H9 (cell line): ENCODE results near the gene SCFD2. TPM values are rescaled to one million over a fixed set of nuclear protein-coding genes. Genes with fewer than 3 reads are reported as not detected.

Experiments
- DNase-seq: peaks from one replicate; pipeline ENCODE4 v3.0.0-alpha.2; 2017
- H2AFZ ChIP-seq: one replicate; pipeline ENCODE4 v1.6.1; 2013; ENCODE audit warnings: mild to moderate bottlenecking, low read length, control low read depth, moderate library complexity
- H2AK5ac ChIP-seq: 2 replicates; pipeline ENCODE4 v1.6.1; 2013; ENCODE audit warnings: low read length, control low read depth, mixed read lengths; ENCODE audit not compliant: insufficient read length
- H2BK120ac ChIP-seq: one replicate; pipeline ENCODE4 v1.6.1; 2013; ENCODE audit warnings: low read depth, mild to moderate bottlenecking, low read length, control low read depth, inconsistent platforms; ENCODE audit not compliant: poor library complexity, severe bottlenecking
- H2BK12ac ChIP-seq: 2 replicates; pipeline ENCODE4 v1.6.1; 2013; ENCODE audit warnings: low read length, control low read depth, mixed read lengths, low read depth; ENCODE audit not compliant: insufficient read length
- H2BK15ac ChIP-seq: 2 replicates; pipeline ENCODE4 v1.6.1; 2013; ENCODE audit warnings: low read depth, low read length, control low read depth
- H2BK20ac ChIP-seq: one replicate; pipeline ENCODE4 v1.6.1; 2013; ENCODE audit warnings: low read depth, mild to moderate bottlenecking, low read length, control low read depth, inconsistent platforms; ENCODE audit not compliant: poor library complexity, severe bottlenecking
- H2BK5ac ChIP-seq: 2 replicates; pipeline ENCODE4 v1.6.1; 2013; ENCODE audit warnings: low read length, control low read depth, mixed read lengths; ENCODE audit not compliant: insufficient read length
- H3K14ac ChIP-seq: 2 replicates; pipeline ENCODE4 v1.6.1; 2013; ENCODE audit warnings: low read length, control low read depth; ENCODE audit not compliant: insufficient read depth
- H3K18ac ChIP-seq: 2 replicates; pipeline ENCODE4 v1.6.1; 2013; ENCODE audit warnings: low read depth, mild to moderate bottlenecking, mixed read lengths, low read length, control low read depth; ENCODE audit not compliant: insufficient read length
- H3K23ac ChIP-seq: 2 replicates; pipeline ENCODE4 v1.6.1; 2013; ENCODE audit warnings: low read length, control low read depth, mixed read lengths, low read depth; ENCODE audit not compliant: insufficient read length
- H3K23me2 ChIP-seq: 2 replicates; pipeline ENCODE4 v1.6.1; 2013; ENCODE audit warnings: low read depth, mild to moderate bottlenecking, mixed read lengths, low read length, control low read depth; ENCODE audit not compliant: insufficient read length, poor library complexity, severe bottlenecking
- H3K27ac ChIP-seq: 2 replicates; pipeline ENCODE4 v1.5.1; 2013; ENCODE audit warnings: low read length, control low read depth, mixed read lengths, low read depth; ENCODE audit not compliant: insufficient read length
- H3K27me3 ChIP-seq: 2 replicates; pipeline ENCODE4 v1.6.1; 2013; ENCODE audit warnings: low read length, control low read depth, inconsistent platforms; ENCODE audit not compliant: insufficient read depth
- H3K4ac ChIP-seq: 2 replicates; pipeline ENCODE4 v1.6.1; 2013; ENCODE audit warnings: low read depth, mild to moderate bottlenecking, control low read depth, inconsistent platforms, low read length, moderate library complexity
- H3K4me1 ChIP-seq: 2 replicates; pipeline ENCODE4 v1.6.1; 2013; ENCODE audit warnings: low read length, control low read depth, inconsistent platforms; ENCODE audit not compliant: insufficient read depth
- H3K4me2 ChIP-seq: 2 replicates; pipeline ENCODE4 v1.6.1; 2013; ENCODE audit warnings: low read length, control low read depth, mixed read lengths; ENCODE audit not compliant: insufficient read length, insufficient read depth
- H3K56ac ChIP-seq: 2 replicates; pipeline ENCODE4 v1.6.1; 2013; ENCODE audit warnings: low read depth, mild to moderate bottlenecking, mixed read lengths, low read length, control low read depth; ENCODE audit not compliant: insufficient read length
- H3K79me1 ChIP-seq: 2 replicates; pipeline ENCODE4 v1.6.1; 2013; ENCODE audit warnings: low read depth, mild to moderate bottlenecking, moderate library complexity, low read length, control low read depth, inconsistent platforms; ENCODE audit not compliant: insufficient read depth, poor library complexity, severe bottlenecking
- H3K79me2 ChIP-seq: 2 replicates; pipeline ENCODE4 v1.6.1; 2013; ENCODE audit warnings: low read length, control low read depth, inconsistent platforms; ENCODE audit not compliant: insufficient read depth
- H3K9ac ChIP-seq: 2 replicates; pipeline ENCODE4 v1.6.1; 2013; ENCODE audit warnings: low read length, control low read depth, mixed read lengths; ENCODE audit not compliant: insufficient read length; ENCODE audit errors: extremely low read depth
- H3K9me3 ChIP-seq: one replicate; pipeline ENCODE4 v1.6.1; 2013; ENCODE audit warnings: low read depth, low read length, inconsistent platforms; ENCODE audit not compliant: control insufficient read depth
- H3T11ph ChIP-seq: one replicate; pipeline ENCODE4 v1.6.1; 2013; ENCODE audit warnings: mild to moderate bottlenecking, low read length, control low read depth, inconsistent platforms
- H4K20me1 ChIP-seq: one replicate; pipeline ENCODE4 v1.6.1; 2013; ENCODE audit not compliant: control insufficient read depth, insufficient read length, insufficient read depth
- H4K5ac ChIP-seq: 2 replicates; pipeline ENCODE4 v1.6.1; 2013; ENCODE audit warnings: low read depth, mild to moderate bottlenecking, mixed read lengths, low read length, control low read depth; ENCODE audit not compliant: insufficient read length
- H4K8ac ChIP-seq: replicated peaks from 2 replicates; pipeline ENCODE4 v1.6.1; 2013; ENCODE audit warnings: low read length, control low read depth, mixed read lengths, low read depth; ENCODE audit not compliant: insufficient read length
- H4K91ac ChIP-seq: 2 replicates; pipeline ENCODE4 v1.6.1; 2013; ENCODE audit warnings: low read depth, mild to moderate bottlenecking, moderate library complexity, mixed read lengths, low read length, control low read depth; ENCODE audit not compliant: insufficient read length
- H3K27ac Mint-ChIP-seq, 3 experiments: 2 replicates in 2 of 3; 3 replicates in 1 of 3; pipeline ENCODE4 v1.8.0; 2020 to 2021; ENCODE audit warnings: mixed read lengths in 3 of 3, mild to moderate bottlenecking in 1 of 3, moderate library complexity in 1 of 3
- H3K27me3 Mint-ChIP-seq: 2 replicates; pipeline ENCODE4 v1.8.0; 2021; ENCODE audit warnings: low read depth, mild to moderate bottlenecking, moderate library complexity, mixed read lengths
- H3K36me3 Mint-ChIP-seq, 3 experiments: 2 replicates in 2 of 3; 3 replicates in 1 of 3; pipeline ENCODE4 v1.8.0; 2020 to 2021; ENCODE audit warnings: low read depth in 3 of 3, mixed read lengths in 3 of 3; ENCODE audit not compliant: insufficient read depth in 1 of 3
- H3K4me1 Mint-ChIP-seq, 2 experiments: 2 replicates each; pipeline ENCODE4 v1.8.0; 2020; ENCODE audit warnings: mixed read lengths in 2 of 2
- H3K4me3 Mint-ChIP-seq, 2 experiments: 2 replicates in 1 of 2; 3 replicates in 1 of 2; pipeline ENCODE4 v1.8.0; 2020 to 2021; ENCODE audit warnings: mild to moderate bottlenecking in 2 of 2, mixed read lengths in 2 of 2, moderate library complexity in 1 of 2
- H3K9me3 Mint-ChIP-seq, 2 experiments: 2 replicates in 1 of 2; 3 replicates in 1 of 2; pipeline ENCODE4 v1.8.0; 2020; ENCODE audit warnings: mild to moderate bottlenecking in 2 of 2, mixed read lengths in 2 of 2, moderate library complexity in 1 of 2
- WGBS: extraction: QIAGEN DNeasy Blood & Tissue Kit; methylation state at CpG from one replicate; pipeline ENCODE4 v1.1.7; 2013; ENCODE audit warnings: missing lambda C conversion rate, low lambda C conversion rate, mixed read lengths; ENCODE audit not compliant: insufficient read length; ENCODE audit errors: extremely low coverage; 5-methylcytosine and 5-hydroxymethylcytosine counted together
- total RNA-seq: library from RNA; stranded (reverse); gene quantifications from 2 replicates; pipeline ENCODE4 v1.2.1, GENCODE V29; 2021
- TF ChIP-seq, protein P1 (sequence below): fragments of 200-600 bp; sonication (generic); conservative IDR thresholded peaks from 3 replicates; pipeline ENCODE4 v1.8.0; 2021; ENCODE audit warnings: antibody characterized with exemption, mild to moderate bottlenecking

SCFD2 gene
- total RNA-seq, 1 experiment from 2014 or later, result 10.1 TPM

DNA sequence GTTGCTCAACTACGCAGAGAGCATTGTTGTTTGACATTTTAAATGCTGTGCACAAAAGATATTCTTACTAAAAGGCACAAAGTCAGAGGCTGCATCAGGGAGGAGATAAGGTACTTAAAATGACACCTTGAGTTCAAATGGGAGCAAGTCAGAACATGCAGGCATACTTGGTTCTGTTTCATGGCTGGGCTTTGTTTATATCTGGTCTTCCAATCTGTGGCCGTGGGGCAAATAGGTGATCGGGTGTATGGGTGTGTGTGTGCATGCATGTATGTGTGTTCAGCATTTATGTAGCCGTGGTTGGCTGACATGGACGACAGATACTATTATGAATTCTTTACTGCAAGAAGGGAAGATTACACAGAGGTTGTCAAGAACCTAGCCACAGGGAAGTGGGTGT lies 397.6 kb downstream of the SCFD2 start:
- no peak overlapping the region for H2AK5ac ChIP-seq
- no peak overlapping the region for H2BK12ac ChIP-seq

More for the DNA sequence above, 397.6 kb downstream of the SCFD2 start:
- H3K4me1 ChIP-seq, result no peaks in the 10 kb centered on the region
- H4K91ac ChIP-seq, result no peak overlapping the region
- H3K23me2 ChIP-seq, result no peaks in the 10 kb centered on the region
- H3K14ac ChIP-seq, result no peak overlapping the region
- H3K79me1 ChIP-seq, result no peaks in the 10 kb centered on the region
- no peak overlapping the region for H2BK20ac ChIP-seq
- Mint-ChIP-seq H3K9me3 (peaks cover 13 to 23% of the 10 kb centered on the region in 2 experiments), H3K4me3 (no peak overlapping the region), H3K27ac (no peak overlapping the region), H3K27me3 (no peaks in the 10 kb centered on the region; the same call in none of the 2 replicates), H3K36me3 (peaks cover 7 to 23% (median 10%) of the 10 kb centered on the region in 3 experiments), H3K4me1 (no peaks in the 10 kb centered on the region)
- H3K4ac ChIP-seq, result no peak overlapping the region
- no CpG with 5 or more reads among the region's 5 CpGs for WGBS
- no peak overlapping the region for H4K5ac ChIP-seq
- H3K9ac ChIP-seq, result no peak overlapping the region
- no peak overlapping the region for H3K56ac ChIP-seq
- H4K20me1 ChIP-seq, result no peaks in the 10 kb centered on the region
- DNase-seq, result no peak
- H2BK15ac ChIP-seq, result no peak overlapping the region
- TF ChIP-seq, protein P1, sequence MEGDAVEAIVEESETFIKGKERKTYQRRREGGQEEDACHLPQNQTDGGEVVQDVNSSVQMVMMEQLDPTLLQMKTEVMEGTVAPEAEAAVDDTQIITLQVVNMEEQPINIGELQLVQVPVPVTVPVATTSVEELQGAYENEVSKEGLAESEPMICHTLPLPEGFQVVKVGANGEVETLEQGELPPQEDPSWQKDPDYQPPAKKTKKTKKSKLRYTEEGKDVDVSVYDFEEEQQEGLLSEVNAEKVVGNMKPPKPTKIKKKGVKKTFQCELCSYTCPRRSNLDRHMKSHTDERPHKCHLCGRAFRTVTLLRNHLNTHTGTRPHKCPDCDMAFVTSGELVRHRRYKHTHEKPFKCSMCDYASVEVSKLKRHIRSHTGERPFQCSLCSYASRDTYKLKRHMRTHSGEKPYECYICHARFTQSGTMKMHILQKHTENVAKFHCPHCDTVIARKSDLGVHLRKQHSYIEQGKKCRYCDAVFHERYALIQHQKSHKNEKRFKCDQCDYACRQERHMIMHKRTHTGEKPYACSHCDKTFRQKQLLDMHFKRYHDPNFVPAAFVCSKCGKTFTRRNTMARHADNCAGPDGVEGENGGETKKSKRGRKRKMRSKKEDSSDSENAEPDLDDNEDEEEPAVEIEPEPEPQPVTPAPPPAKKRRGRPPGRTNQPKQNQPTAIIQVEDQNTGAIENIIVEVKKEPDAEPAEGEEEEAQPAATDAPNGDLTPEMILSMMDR, result no peak
- H3K27me3 ChIP-seq, result no peaks in the 10 kb centered on the region
- H3K27ac ChIP-seq, result no peak overlapping the region
- H3T11ph ChIP-seq, result no peak overlapping the region
- H2AFZ ChIP-seq, result no peak overlapping the region
- H3K9me3 ChIP-seq, result no peaks in the 10 kb centered on the region
- no peak overlapping the region for H3K18ac ChIP-seq
- no peaks in the 10 kb centered on the region for H3K79me2 ChIP-seq
- no peak overlapping the region for H3K4me2 ChIP-seq
- H2BK5ac ChIP-seq, result no peak overlapping the region
- H2BK120ac ChIP-seq, result no peak overlapping the region
- no peak overlapping the region for H3K23ac ChIP-seq
- no peak overlapping the region for H4K8ac ChIP-seq
